Kidney epithelial cell (primary cell): Measurements from ENCODE around the gene VGLL1. TPM values are rescaled to one million over a fixed set of nuclear protein-coding genes. Genes with fewer than 3 reads are reported as not detected.

ENCODE experiments used
- DNase-seq: peaks from one replicate; pipeline ENCODE4 v3.0.0-alpha.2; 2010; ENCODE audit warnings: low read depth
- H3K27me3 ChIP-seq: 2 replicates; pipeline ENCODE4 v1.6.0; 2011; ENCODE audit warnings: low read length; ENCODE audit not compliant: control insufficient read depth, insufficient read depth
- H3K36me3 ChIP-seq: 2 replicates; pipeline ENCODE4 v1.5.1; 2011; ENCODE audit warnings: low read length; ENCODE audit not compliant: control insufficient read depth, insufficient read depth
- H3K4me3 ChIP-seq: 2 replicates; pipeline ENCODE4 v1.5.1; 2011; ENCODE audit warnings: low read depth, mild to moderate bottlenecking, control low read depth, low read length
- CTCF ChIP-seq: IDR thresholded peaks from 2 replicates; pipeline ENCODE4 v1.5.1; 2011; ENCODE audit warnings: mild to moderate bottlenecking, moderate library complexity, low read length, control low read depth, inconsistent platforms; ENCODE audit not compliant: insufficient read depth, poor library complexity, severe bottlenecking
- total RNA-seq: library from RNA; depleted of rRNA; stranded (reverse); fragments of >200 nt; gene quantifications from 2 replicates; pipeline ENCODE4 v1.2.3, GENCODE V29; 2015

VGLL1 gene
- total RNA-seq, 1 donor from 2014 or later, result 1.3 TPM

GRCh38 chrX:136589966-136590365 lies 58.0 kb downstream of the VGLL1 start:
- Histone ChIP-seq H3K27me3 (no peaks in the 10 kb centered on the region), H3K36me3 (no peaks in the 10 kb centered on the region), H3K4me3 (no peak overlapping the region)
- no peak for TF ChIP-seq CTCF
- no peak for DNase-seq

- H3K27me3 ChIP-seq, result no peaks in the 10 kb centered on the region
- TF ChIP-seq CTCF, result no peak
- DNase-seq, result no peak
- H3K36me3 ChIP-seq, result no peaks in the 10 kb centered on the region
- no peak overlapping the region for H3K4me3 ChIP-seq
These were observed 65.3 kb downstream of the VGLL1 start for GRCh38 chrX:136597356-136597755.

- no peaks in the 10 kb centered on the region for H3K36me3 ChIP-seq
- no peaks in the 10 kb centered on the region for H3K27me3 ChIP-seq
- no peak overlapping the region for H3K4me3 ChIP-seq
- DNase-seq, result no peak
- TF ChIP-seq CTCF, result no peak
These were observed 65.9 kb downstream of the VGLL1 start for GRCh38 chrX:136597954-136598353.

GRCh38 chrX:136598631-136599030 lies 66.6 kb downstream of the VGLL1 start:
- no peak for TF ChIP-seq CTCF
- DNase-seq, result no peak
- Histone ChIP-seq H3K4me3 (no peak overlapping the region), H3K27me3 (no peaks in the 10 kb centered on the region), H3K36me3 (no peaks in the 10 kb centered on the region)

- no peak for DNase-seq
- Histone ChIP-seq H3K4me3 (no peak overlapping the region), H3K27me3 (no peaks in the 10 kb centered on the region), H3K36me3 (no peaks in the 10 kb centered on the region)
- no peak for TF ChIP-seq CTCF
These were observed 68.0 kb downstream of the VGLL1 start for GRCh38 chrX:136600059-136600458.

Other genes with a start within 250 kb of the VGLL1 start
- not detected in 2 replicates for gene ADGRG4, start 231.3 kb upstream of the VGLL1 start, total RNA-seq
- not detected in 2 replicates for gene BRS3, start 44.3 kb upstream of the VGLL1 start, total RNA-seq
- 50.7 and 52.5 TPM in 2 replicates for gene HTATSF1, start 34.6 kb upstream of the VGLL1 start, total RNA-seq
- gene CD40LG, start 115.9 kb downstream of the VGLL1 start, total RNA-seq, result not detected in 2 replicates
- gene ARHGEF6, start 248.7 kb downstream of the VGLL1 start, total RNA-seq, result 0.82 and 1.6 TPM in 2 replicates